NCI-H2107 treated with DMSO at 0.1 percent for 48 hours (cell line): ENCODE measurements around the gene POLE4.

Source experiments
- DNase-seq: peaks from one replicate; lab custom pipeline; 2025; ENCODE audit not compliant: unreplicated experiment; lab: John Stamatoyannopoulos, UW

POLE4 gene

GRCh38 chr2:74939919-74940812 is 18.3 kb upstream of the POLE4 start:
- no peak for DNase-seq

- no peak for DNase-seq
Observed at GRCh38 chr2:74941284-74941683, 17.2 kb upstream of the POLE4 start.

GRCh38 chr2:74942263-74942662 is 16.2 kb upstream of the POLE4 start:
- no peak for DNase-seq

- DNase-seq, result no peak
Observed at GRCh38 chr2:74944987-74945787, 13.3 kb upstream of the POLE4 start.

GRCh38 chr2:74945788-74946331 is 12.6 kb upstream of the POLE4 start:
- no peak for DNase-seq

GRCh38 chr2:74947703-74948102 is 10.7 kb upstream of the POLE4 start:
- no peak for DNase-seq

GRCh38 chr2:74948779-74949178 is 9.7 kb upstream of the POLE4 start:
- no peak for DNase-seq

- DNase-seq, result no peak
Observed at GRCh38 chr2:74951211-74951754, 7.2 kb upstream of the POLE4 start.

- no peak for DNase-seq
Observed at GRCh38 chr2:74952575-74952974, 5.9 kb upstream of the POLE4 start.

- no peak for DNase-seq
Observed at GRCh38 chr2:74953796-74954499, 4.5 kb upstream of the POLE4 start.

- DNase-seq, result no peak
Observed at GRCh38 chr2:74954500-74954874, 4.0 kb upstream of the POLE4 start.

GRCh38 chr2:74957886-74958273 is 563 bp upstream of the POLE4 start:
- no peak for DNase-seq

- no peak for DNase-seq
Observed at GRCh38 chr2:74959106-74959751, 786 bp downstream of the POLE4 start.

- no peak for DNase-seq
Observed at GRCh38 chr2:74966887-74967286, 8.4 kb downstream of the POLE4 start.

GRCh38 chr2:74975016-74975415 is 16.6 kb downstream of the POLE4 start:
- no peak for DNase-seq

GRCh38 chr2:74979844-74980243 is 21.4 kb downstream of the POLE4 start:
- no peak for DNase-seq

GRCh38 chr2:74982577-74982976 is 24.1 kb downstream of the POLE4 start:
- DNase-seq, result peak; percentile 7

GRCh38 chr2:74983631-74984392 is 25.4 kb downstream of the POLE4 start:
- no peak for DNase-seq

GRCh38 chr2:74984947-74985637 is 26.6 kb downstream of the POLE4 start:
- DNase-seq, result no peak
